ENCODE measurements around the gene LDLRAD3. TPM values are rescaled to one million over a fixed set of nuclear protein-coding genes. Genes with fewer than 3 reads are reported as not detected.
"Not testable (repeated sequence)": the region's sequence is repeated elsewhere in the genome, so short reads cannot be mapped to it uniquely, and the experiment has no call there.

Gene LDLRAD3
- total RNA-seq, 4 donors from 2014 or later = 19.4 to 49.5 (median 31.0) TPM

GRCh38 chr11:36008584-36008983 is 64.7 kb downstream of the LDLRAD3 start:
- 15 to 26% methylated on average over 3 of the region's 3 CpGs for WGBS, 2 donors
- H3K36me3 ChIP-seq = no peaks in the 10 kb centered on the region
- DNase-seq (ENCODE audit: low spot score in 2 of 2) = no peak
- TF ChIP-seq CTCF (IDR thresholded peaks at IDR 0.05) (no peak), EP300 (IDR thresholded peaks at IDR 0.05) (no peak), POLR2A (IDR thresholded peaks at IDR 0.05) (no peak)
- peak overlapping the region in 3 of 4 donors; percentile 55 to 90 (median 79) for H3K27ac ChIP-seq
- H3K9me3 ChIP-seq = peaks cover 0 to 3% (median 0%) of the 10 kb centered on the region in 4 donors
- no peak overlapping the region for H3K4me3 ChIP-seq
- H3K27me3 ChIP-seq = no peaks in the 10 kb centered on the region
- peaks cover 0 to 55% (median 28%) of the 10 kb centered on the region in 4 donors for H3K4me1 ChIP-seq

- Histone ChIP-seq H3K27ac (peak overlapping the region in 3 of 4 donors; percentile 55 to 90 (median 79)), H3K4me1 (peaks cover 0 to 60% (median 31%) of the 10 kb centered on the region in 4 donors), H3K9me3 (peaks cover 0 to 3% (median 0%) of the 10 kb centered on the region in 4 donors), H3K36me3 (no peaks in the 10 kb centered on the region), H3K4me3 (no peak overlapping the region), H3K27me3 (no peaks in the 10 kb centered on the region)
- TF ChIP-seq POLR2A (IDR thresholded peaks at IDR 0.05) = no peak
- TF ChIP-seq EP300 (IDR thresholded peaks at IDR 0.05) = no peak
- no peak for TF ChIP-seq CTCF (IDR thresholded peaks at IDR 0.05)
- 26 to 28% methylated on average over 4 of the region's 4 CpGs for WGBS, 2 donors
- no peak for DNase-seq (ENCODE audit: low spot score in 2 of 2)
Observed at GRCh38 chr11:36009473-36009872, 65.6 kb downstream of the LDLRAD3 start.

- Histone ChIP-seq H3K27ac (peak overlapping the region in 2 of 4 donors; percentile 79 to 90), H3K9me3 (no peaks in the 10 kb centered on the region), H3K4me1 (peaks cover 0 to 67% (median 35%) of the 10 kb centered on the region in 4 donors), H3K36me3 (no peaks in the 10 kb centered on the region), H3K4me3 (no peak overlapping the region), H3K27me3 (no peaks in the 10 kb centered on the region)
- DNase-seq (ENCODE audit: low spot score in 2 of 2) = no peak
- TF ChIP-seq EP300 (IDR thresholded peaks at IDR 0.05) = no peak
- TF ChIP-seq POLR2A (IDR thresholded peaks at IDR 0.05) = no peak
- 76% methylated on average over 2 of the region's 2 CpGs for WGBS, 2 donors
Observed at GRCh38 chr11:36010010-36010740, 66.3 kb downstream of the LDLRAD3 start.

- DNase-seq (ENCODE audit: low spot score in 2 of 2) = no peak
- no peak overlapping the region for H3K4me3 ChIP-seq
- no peak for TF ChIP-seq EP300 (IDR thresholded peaks at IDR 0.05)
- TF ChIP-seq CTCF (IDR thresholded peaks at IDR 0.05) = no peak
- TF ChIP-seq POLR2A (IDR thresholded peaks at IDR 0.05) = no peak
- 90 to 91% methylated on average over 5 of the region's 5 CpGs for WGBS, 2 donors
- H3K27ac ChIP-seq = peak overlapping the region in 2 of 4 donors; percentile 45 to 90
- no peaks in the 10 kb centered on the region for H3K9me3 ChIP-seq
- no peaks in the 10 kb centered on the region for H3K36me3 ChIP-seq
- peaks cover 0 to 81% (median 39%) of the 10 kb centered on the region in 4 donors for H3K4me1 ChIP-seq
- no peaks in the 10 kb centered on the region for H3K27me3 ChIP-seq
Observed at GRCh38 chr11:36011574-36011973, 67.7 kb downstream of the LDLRAD3 start.

GRCh38 chr11:36012455-36012854 is 68.6 kb downstream of the LDLRAD3 start:
- H3K27ac ChIP-seq = peak overlapping the region in 2 of 4 donors; percentile 50 to 90
- peak in 1 of 2 donors; percentile 38 for TF ChIP-seq EP300 (IDR thresholded peaks at IDR 0.05)
- TF ChIP-seq POLR2A (IDR thresholded peaks at IDR 0.05) = no peak
- no peaks in the 10 kb centered on the region for H3K9me3 ChIP-seq
- 19 to 20% methylated on average over 5 of the region's 5 CpGs for WGBS, 2 donors
- H3K4me3 ChIP-seq = no peak overlapping the region
- peaks cover 0 to 80% (median 39%) of the 10 kb centered on the region in 4 donors for H3K4me1 ChIP-seq
- peak in 1 of 2 donors; percentile 33 for DNase-seq (ENCODE audit: low spot score in 2 of 2)
- H3K36me3 ChIP-seq = no peaks in the 10 kb centered on the region
- H3K27me3 ChIP-seq = no peaks in the 10 kb centered on the region

- TF ChIP-seq CTCF (IDR thresholded peaks at IDR 0.05) (no peak), EP300 (IDR thresholded peaks at IDR 0.05) (no peak), POLR2A (IDR thresholded peaks at IDR 0.05) (no peak)
- H3K36me3 ChIP-seq = no peaks in the 10 kb centered on the region
- 42 to 53% methylated on average over 2 of the region's 2 CpGs for WGBS, 2 donors
- H3K4me1 ChIP-seq = peaks cover 0 to 74% (median 39%) of the 10 kb centered on the region in 4 donors
- H3K9me3 ChIP-seq = no peaks in the 10 kb centered on the region
- H3K27me3 ChIP-seq = no peaks in the 10 kb centered on the region
- no peak for DNase-seq (ENCODE audit: low spot score in 2 of 2)
- H3K27ac ChIP-seq = peak overlapping the region in 2 of 4 donors; percentile 50 to 90
- no peak overlapping the region for H3K4me3 ChIP-seq
Observed at GRCh38 chr11:36012979-36013378, 69.1 kb downstream of the LDLRAD3 start.

GRCh38 chr11:36013446-36013845 is 69.6 kb downstream of the LDLRAD3 start:
- not testable (repeated sequence) for H3K36me3 ChIP-seq; H3K27me3 ChIP-seq; H3K9me3 ChIP-seq; DNase-seq (ENCODE audit: low spot score in 2 of 2); H3K4me3 ChIP-seq
- Histone ChIP-seq H3K4me1 (peaks cover 0 to 72% (median 34%) of the 10 kb centered on the region in 4 donors), H3K27ac (peak overlapping the region in 2 of 4 donors; percentile 50 to 90)
- 76% methylated on average over 1 of the region's 1 CpG for WGBS, 2 donors
